Measurements from ENCODE around the gene NCL. TPM values are rescaled to one million over a fixed set of nuclear protein-coding genes. Genes with fewer than 3 reads are reported as not detected.

NCL gene
- total RNA-seq, 5 donors from 2014 or later (not counting 1 experiment from before 2014, with no cell fraction given): 358 to 468 (median 397) TPM

DNA sequence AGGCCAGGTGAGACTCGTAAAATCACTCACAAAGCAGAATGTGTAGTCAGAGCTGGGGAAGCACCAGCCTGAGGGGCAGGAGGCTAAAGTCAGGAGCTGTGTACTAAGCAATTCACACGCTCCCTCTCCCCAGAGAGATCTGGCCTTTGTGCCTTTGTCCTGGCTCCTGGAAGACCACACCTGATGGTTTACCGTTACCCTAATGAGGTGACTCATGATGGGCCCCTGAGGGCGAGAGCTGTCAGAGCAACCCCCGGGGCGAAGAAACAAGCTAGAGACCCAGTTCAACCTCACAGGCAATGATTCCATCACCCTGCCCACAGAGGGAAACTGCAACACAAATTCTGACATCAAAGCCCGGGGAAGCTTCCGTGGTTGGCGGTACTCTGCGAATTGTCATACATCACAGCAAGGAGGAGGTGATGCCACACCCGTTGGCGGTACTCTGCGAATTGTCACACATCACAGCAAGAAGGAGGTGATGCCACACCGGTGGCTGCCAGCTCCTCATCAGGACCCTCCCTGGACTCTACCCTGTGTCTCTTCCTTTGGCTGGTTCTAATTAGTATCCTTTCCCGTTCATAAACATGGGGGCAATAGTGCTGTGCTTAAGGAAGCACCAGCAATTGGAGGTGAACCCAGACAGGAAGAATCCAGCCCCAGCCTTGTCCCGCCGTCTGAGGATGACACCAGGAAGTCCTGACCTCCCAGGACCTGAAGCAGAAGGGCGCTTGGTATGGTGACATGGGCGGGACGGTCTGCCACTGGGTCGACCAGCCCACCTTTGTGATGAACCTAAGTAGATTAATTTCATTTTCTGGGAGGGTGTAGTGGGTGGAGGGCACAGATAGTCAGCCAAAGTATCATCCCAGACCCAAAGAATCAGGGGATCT, 38.2 kb downstream of the NCL start:
- POLR2A ChIA-PET: interaction anchor here (0.6 to 0.9 kb wide), 4 partner anchors 8 to 38 kb away, joined by 4 to 10 read pairs (median 6); partner anchors contain the start of gene NCL (in 1 of the 2)
- Histone ChIP-seq H3K36me3 (ENCODE audit: control insufficient read depth in 2 of 2, extremely low read depth in 1 of 2, insufficient read depth in 1 of 2, low read length in 1 of 2) (no peaks in the 10 kb centered on the region), H3K27ac (ENCODE audit: low read length) (peak overlapping the region; percentile 75), H3K9me3 (no peaks in the 10 kb centered on the region), H3K4me3 (ENCODE audit: control insufficient read depth in 1 of 2, extremely low read depth in 1 of 2, low read length in 1 of 2) (peak overlapping the region in 1 of 2 donors; percentile 3), H3K4me1 (ENCODE audit: control insufficient read depth in 1 of 2, extremely low read depth in 1 of 2, insufficient read depth in 2 of 2, low read length in 2 of 2) (peaks cover 0 to 24% of the 10 kb centered on the region in 2 experiments), H3K27me3 (replicated peaks in 1 of 2; ENCODE audit: control insufficient read depth in 2 of 2, extremely low read depth in 1 of 2, insufficient read depth in 2 of 2, low read length in 1 of 2) (no peaks in the 10 kb centered on the region)
- WGBS (ENCODE audit: insufficient coverage): 52% methylated on average over 13 of the region's 21 CpGs
- Mint-ChIP-seq H3K36me3 (peaks cover 2% of the 10 kb centered on the region), H3K9me3 (peaks cover 0 to 8% (median 3%) of the 10 kb centered on the region in 3 donors), H3K4me3 (peak overlapping the region in 2 of 3 donors; percentile 31 to 41), H3K27me3 (peaks cover 0 to 2% of the 10 kb centered on the region in 2 donors), H3K4me1 (peaks cover 0 to 17% (median 9%) of the 10 kb centered on the region in 3 donors), H3K27ac (peak overlapping the region in 1 of 2 donors; percentile 79)
- peak in 33 of 35 experiments; percentile 14 to 87 (median 71) for DNase-seq
- CTCF ChIA-PET: interaction anchor here in 1 of 2 donors (0.9 to 1.5 kb wide), 6 partner anchors 14 to 322 kb away, joined by 3 to 14 read pairs (median 4); no protein-coding TSS in a partner anchor
- peak; percentile 54 to 91 (median 77) for ATAC-seq (replicated peaks in 1 of 4)

DNA sequence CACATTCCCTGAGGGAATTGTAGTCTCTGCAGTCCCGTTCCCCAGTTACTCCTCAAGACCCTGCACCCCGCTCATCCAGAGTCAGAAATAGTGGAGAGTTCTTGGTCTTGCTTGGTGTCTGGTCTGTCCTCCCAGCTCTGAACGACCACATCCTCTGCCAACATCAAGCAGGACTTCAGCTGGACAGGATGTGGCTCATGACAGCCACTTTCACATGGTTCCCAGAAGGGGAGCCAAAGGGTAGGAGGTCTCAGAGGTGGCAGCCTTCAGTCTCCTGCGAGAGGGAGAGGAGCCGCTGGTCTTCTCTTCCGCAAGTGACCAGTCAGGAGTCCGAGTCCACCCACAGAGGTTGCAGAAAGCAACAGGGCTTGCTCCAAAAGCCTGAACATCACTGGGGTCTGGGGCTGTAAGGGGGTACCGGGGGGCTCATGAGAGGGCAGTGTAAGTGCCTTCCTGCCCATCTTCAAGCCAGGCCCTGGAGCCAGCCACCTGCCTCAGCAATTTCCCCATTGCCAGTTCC, 38.9 kb downstream of the NCL start:
- peaks cover 0 to 17% (median 9%) of the 10 kb centered on the region in 3 donors for H3K4me1 Mint-ChIP-seq
- Histone ChIP-seq H3K4me1 (ENCODE audit: control insufficient read depth in 1 of 2, extremely low read depth in 1 of 2, insufficient read depth in 2 of 2, low read length in 2 of 2) (peaks cover 0 to 24% of the 10 kb centered on the region in 2 experiments), H3K9me3 (no peaks in the 10 kb centered on the region), H3K27me3 (replicated peaks in 1 of 2; ENCODE audit: control insufficient read depth in 2 of 2, extremely low read depth in 1 of 2, insufficient read depth in 2 of 2, low read length in 1 of 2) (no peaks in the 10 kb centered on the region), H3K4me3 (ENCODE audit: control insufficient read depth in 1 of 2, extremely low read depth in 1 of 2, low read length in 1 of 2) (no peak overlapping the region), H3K36me3 (ENCODE audit: control insufficient read depth in 2 of 2, extremely low read depth in 1 of 2, insufficient read depth in 1 of 2, low read length in 1 of 2) (no peaks in the 10 kb centered on the region), H3K27ac (ENCODE audit: low read length) (peak overlapping the region; percentile 75)
- no peak for DNase-seq
- CTCF ChIA-PET: interaction anchor here in 1 of 2 donors (0.7 to 1.5 kb wide), 5 partner anchors 13 to 351 kb away, joined by 3 to 14 read pairs (median 4); no protein-coding TSS in a partner anchor
- ATAC-seq (replicated peaks in 1 of 4): no peak
- peaks cover 0 to 2% of the 10 kb centered on the region in 2 donors for H3K27me3 Mint-ChIP-seq
- H3K27ac Mint-ChIP-seq: peak overlapping the region in 1 of 2 donors; percentile 79
- POLR2A ChIA-PET: interaction anchor here (0.6 to 0.9 kb wide), 3 partner anchors 16 to 39 kb away, joined by 4 to 7 read pairs (median 6); partner anchors contain the start of gene NCL (in 1 of the 2)
- H3K4me3 Mint-ChIP-seq: no peak overlapping the region
- H3K36me3 Mint-ChIP-seq: no peaks in the 10 kb centered on the region
- 74% methylated on average over 5 of the region's 8 CpGs for WGBS (ENCODE audit: insufficient coverage)
- peaks cover 0 to under 1% (median 0%) of the 10 kb centered on the region in 3 donors for H3K9me3 Mint-ChIP-seq

DNA sequence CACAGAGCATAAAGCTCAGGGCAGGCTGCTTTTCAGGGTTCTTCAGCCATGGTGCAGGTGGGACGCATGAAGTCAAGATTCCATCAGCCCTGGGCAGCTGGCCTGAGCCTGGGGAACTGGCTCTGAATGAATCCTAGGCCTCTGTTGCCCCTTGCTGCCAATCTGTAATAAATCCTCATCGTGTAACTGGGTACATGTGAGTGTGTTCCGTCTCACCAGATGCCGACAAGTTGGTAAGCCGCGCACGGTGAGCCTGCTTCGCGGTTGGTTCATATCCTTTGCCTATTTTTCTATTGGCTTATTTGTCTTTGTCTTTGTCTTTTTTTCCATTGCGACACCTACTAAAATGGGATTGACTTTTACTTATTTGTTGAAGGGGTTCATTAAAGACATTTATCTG, 41.1 kb downstream of the NCL start:
- Histone ChIP-seq H3K9me3 (no peaks in the 10 kb centered on the region), H3K27me3 (replicated peaks in 1 of 2; ENCODE audit: control insufficient read depth in 2 of 2, extremely low read depth in 1 of 2, insufficient read depth in 2 of 2, low read length in 1 of 2) (peaks cover 0 to 9% of the 10 kb centered on the region in 2 experiments), H3K27ac (ENCODE audit: low read length) (no peak overlapping the region), H3K4me3 (ENCODE audit: control insufficient read depth in 1 of 2, extremely low read depth in 1 of 2, low read length in 1 of 2) (no peak overlapping the region), H3K4me1 (ENCODE audit: control insufficient read depth in 1 of 2, extremely low read depth in 1 of 2, insufficient read depth in 2 of 2, low read length in 2 of 2) (peaks cover 0 to 24% of the 10 kb centered on the region in 2 experiments), H3K36me3 (ENCODE audit: control insufficient read depth in 2 of 2, extremely low read depth in 1 of 2, insufficient read depth in 1 of 2, low read length in 1 of 2) (no peaks in the 10 kb centered on the region)
- H3K4me1 Mint-ChIP-seq: peaks cover 0 to 17% (median 9%) of the 10 kb centered on the region in 3 donors
- DNase-seq: no peak
- H3K27ac Mint-ChIP-seq: no peak overlapping the region
- H3K9me3 Mint-ChIP-seq: no peaks in the 10 kb centered on the region
- 98% methylated on average over 7 of the region's 10 CpGs for whole genome bisulfite sequencing (ENCODE audit: insufficient coverage)
- H3K4me3 Mint-ChIP-seq: no peak overlapping the region
- POLR2A ChIA-PET: no interaction called here
- peaks cover 0 to 9% of the 10 kb centered on the region in 2 donors for H3K27me3 Mint-ChIP-seq
- CTCF ChIA-PET: no interaction called here
- no peaks in the 10 kb centered on the region for H3K36me3 Mint-ChIP-seq
- no peak for ATAC-seq (replicated peaks in 1 of 4)

DNA sequence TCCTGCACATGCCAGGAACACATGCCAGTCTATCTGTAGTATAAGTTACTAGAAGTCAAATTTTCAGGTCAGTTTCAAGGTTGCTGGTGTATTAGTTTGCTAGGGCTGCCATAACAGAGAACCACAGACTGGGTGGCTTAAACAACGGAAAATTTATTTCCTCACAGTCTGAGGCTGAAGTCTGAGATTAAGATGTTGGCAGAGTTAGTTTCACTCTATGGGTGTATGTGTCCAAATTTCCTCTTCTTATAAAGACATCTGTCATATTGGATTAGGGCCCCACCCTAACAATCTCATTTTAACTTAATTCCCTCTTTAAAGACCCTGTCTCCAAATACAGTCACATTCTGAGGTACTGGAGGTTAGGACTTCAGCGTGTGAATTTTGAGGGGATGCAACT, 42.2 kb downstream of the NCL start:
- no peak overlapping the region for H3K27ac Mint-ChIP-seq
- no peak overlapping the region for H3K4me3 ChIP-seq (ENCODE audit: control insufficient read depth in 1 of 2, extremely low read depth in 1 of 2, low read length in 1 of 2)
- peaks cover 0 to 9% of the 10 kb centered on the region in 2 donors for H3K27me3 Mint-ChIP-seq
- no peak for ATAC-seq (replicated peaks in 1 of 4)
- no peaks in the 10 kb centered on the region for H3K9me3 Mint-ChIP-seq
- no peaks in the 10 kb centered on the region for H3K36me3 ChIP-seq (ENCODE audit: control insufficient read depth in 2 of 2, extremely low read depth in 1 of 2, insufficient read depth in 1 of 2, low read length in 1 of 2)
- no peak overlapping the region for H3K27ac ChIP-seq (ENCODE audit: low read length)
- no peaks in the 10 kb centered on the region for H3K9me3 ChIP-seq
- WGBS (ENCODE audit: insufficient coverage): no CpG with 5 or more reads among the region's 2 CpGs
- peaks cover 0 to 22% of the 10 kb centered on the region in 2 experiments for H3K4me1 ChIP-seq (ENCODE audit: control insufficient read depth in 1 of 2, extremely low read depth in 1 of 2, insufficient read depth in 2 of 2, low read length in 2 of 2)
- DNase-seq: no peak
- ChIA-PET CTCF (no interaction called here), POLR2A (no interaction called here)
- no peak overlapping the region for H3K4me3 Mint-ChIP-seq
- peaks cover 0 to 15% of the 10 kb centered on the region in 2 experiments for H3K27me3 ChIP-seq (replicated peaks in 1 of 2; ENCODE audit: control insufficient read depth in 2 of 2, extremely low read depth in 1 of 2, insufficient read depth in 2 of 2, low read length in 1 of 2)
- no peaks in the 10 kb centered on the region for H3K36me3 Mint-ChIP-seq
- H3K4me1 Mint-ChIP-seq: peaks cover 0 to 17% (median 9%) of the 10 kb centered on the region in 3 donors

DNA sequence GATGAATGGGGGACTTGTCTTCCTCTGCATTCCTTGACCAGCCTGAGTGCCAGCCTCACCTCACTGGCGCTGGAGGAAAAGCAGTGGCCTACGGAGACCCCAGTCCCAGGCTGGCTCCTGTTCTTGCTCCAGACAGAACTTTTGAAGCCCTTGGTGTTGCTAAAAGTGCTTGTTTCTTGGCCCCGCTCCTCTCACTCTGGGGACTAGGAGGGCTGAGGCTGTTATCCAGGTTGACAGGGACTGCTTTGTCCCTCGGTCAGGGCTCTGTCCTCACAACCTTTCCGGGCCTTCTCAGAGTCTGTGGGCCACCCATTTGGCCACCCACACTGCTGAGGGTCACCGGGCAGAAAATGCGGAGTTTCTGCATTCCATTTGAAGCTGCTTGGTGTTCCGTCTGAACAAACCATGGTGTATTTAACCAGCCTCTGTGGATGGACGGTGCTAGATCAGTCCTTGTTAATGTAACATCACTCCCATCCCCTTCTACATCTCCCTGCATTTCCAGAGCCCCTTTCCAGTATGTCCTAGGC, 43.2 kb downstream of the NCL start:
- Mint-ChIP-seq H3K4me3 (no peak overlapping the region), H3K4me1 (peaks cover 0 to 10% (median 1%) of the 10 kb centered on the region in 3 donors), H3K9me3 (no peaks in the 10 kb centered on the region), H3K27ac (no peak overlapping the region), H3K36me3 (no peaks in the 10 kb centered on the region), H3K27me3 (peaks cover 0 to 11% of the 10 kb centered on the region in 2 donors)
- Histone ChIP-seq H3K27ac (ENCODE audit: low read length) (no peak overlapping the region), H3K4me1 (ENCODE audit: control insufficient read depth in 1 of 2, extremely low read depth in 1 of 2, insufficient read depth in 2 of 2, low read length in 2 of 2) (peaks cover 0 to 13% of the 10 kb centered on the region in 2 experiments), H3K9me3 (no peaks in the 10 kb centered on the region), H3K4me3 (ENCODE audit: control insufficient read depth in 1 of 2, extremely low read depth in 1 of 2, low read length in 1 of 2) (no peak overlapping the region), H3K36me3 (ENCODE audit: control insufficient read depth in 2 of 2, extremely low read depth in 1 of 2, insufficient read depth in 1 of 2, low read length in 1 of 2) (no peaks in the 10 kb centered on the region), H3K27me3 (replicated peaks in 1 of 2; ENCODE audit: control insufficient read depth in 2 of 2, extremely low read depth in 1 of 2, insufficient read depth in 2 of 2, low read length in 1 of 2) (peaks cover 0 to 19% of the 10 kb centered on the region in 2 experiments)
- WGBS (ENCODE audit: insufficient coverage): 85% methylated on average over 9 of the region's 9 CpGs
- ChIA-PET CTCF (no interaction called here), POLR2A (interaction anchor here in 1 of 2 donors (0.6 kb wide), 1 partner anchor 301 kb away, joined by 4 read pairs; no protein-coding TSS in a partner anchor)
- DNase-seq (no peak), ATAC-seq (replicated peaks in 1 of 4) (no peak)
